Common myeloid progenitor, CD34-positive (primary cell): ENCODE results near the gene ANGPTL2.

Experiments used
- CTCF ChIA-PET: fragments of 350-600 bp; sonication (Branson Sonifier 250); formaldehyde crosslinking; loops from one replicate; lab custom pipeline; 2021; ENCODE audit warnings: antibody characterized with exemption; lab: Charles Lee
- POLR2A ChIA-PET: fragments of 350-600 bp; sonication (Branson Sonifier 250); formaldehyde crosslinking; loops from one replicate; lab custom pipeline; 2021; ENCODE audit warnings: antibody characterized with exemption; lab: Charles Lee
- DNase-seq, 3 donors: peaks; one replicate each; pipeline versions ENCODE4 v3.0.0 to v3.0.0-alpha.2; 2013
- H3K27ac ChIP-seq, 2 experiments: 1 replicate in 1 of 2; 2 replicates in 1 of 2; pipeline ENCODE4 v1.7.0; 2013; ENCODE audit warnings: inconsistent platforms in 2 of 2, low read length in 2 of 2, mild to moderate bottlenecking in 2 of 2, low read depth in 1 of 2, moderate library complexity in 1 of 2; ENCODE audit not compliant: severe bottlenecking in 2 of 2, insufficient read depth in 1 of 2, poor library complexity in 1 of 2
- H3K27me3 ChIP-seq, 5 experiments: replicated peaks in 2 of 5; 1 replicate in 3 of 5; 2 replicates in 2 of 5; pipeline versions ENCODE4 v1.6.1 to v1.7.0; 2013; ENCODE audit warnings: low read length in 4 of 5, mild to moderate bottlenecking in 2 of 5, moderate library complexity in 2 of 5, inconsistent platforms in 1 of 5; ENCODE audit not compliant: insufficient read depth in 5 of 5, control insufficient read depth in 4 of 5
- H3K36me3 ChIP-seq, 4 experiments: 1 replicate in 2 of 4; 2 replicates in 2 of 4; pipeline versions ENCODE4 v1.6.1 to v1.7.0; 2013; ENCODE audit warnings: low read length in 3 of 4, control low read depth in 1 of 4, mild to moderate bottlenecking in 1 of 4; ENCODE audit not compliant: control insufficient read depth in 4 of 4, insufficient read depth in 4 of 4
- H3K4me1 ChIP-seq, 4 experiments: 1 replicate in 3 of 4; 2 replicates in 1 of 4; pipeline versions ENCODE4 v1.6.1 to v1.7.1; 2013; ENCODE audit warnings: low read length in 3 of 4, mild to moderate bottlenecking in 3 of 4, control low read depth in 1 of 4, inconsistent platforms in 1 of 4, moderate library complexity in 1 of 4; ENCODE audit not compliant: control insufficient read depth in 4 of 4, insufficient read depth in 4 of 4; ENCODE audit errors: control extremely low read depth in 1 of 4
- H3K4me3 ChIP-seq, 7 experiments: 1 replicate in 4 of 7; 2 replicates in 3 of 7; pipeline versions ENCODE4 v1.5.1 to v1.7.0; 2013; ENCODE audit warnings: mild to moderate bottlenecking in 7 of 7, low read length in 6 of 7, moderate library complexity in 6 of 7, inconsistent platforms in 2 of 7, low read depth in 2 of 7, control low read depth in 1 of 7; ENCODE audit not compliant: insufficient read depth in 4 of 7, control insufficient read depth in 1 of 7; ENCODE audit errors: extremely low read depth in 1 of 7
- H3K9me3 ChIP-seq, 5 experiments: 1 replicate in 4 of 5; 2 replicates in 1 of 5; pipeline versions ENCODE4 v1.6.1 to v1.7.1; 2013; ENCODE audit warnings: low read length in 4 of 5, mild to moderate bottlenecking in 2 of 5, inconsistent platforms in 1 of 5, low read depth in 1 of 5, moderate library complexity in 1 of 5; ENCODE audit not compliant: control insufficient read depth in 4 of 5, insufficient read depth in 2 of 5; ENCODE audit errors: control extremely low read depth in 1 of 5
- WGBS: methylation state at CpG from one replicate; pipeline ENCODE4 v1.1.5; 2013; ENCODE audit not compliant: insufficient coverage; 5-methylcytosine and 5-hydroxymethylcytosine counted together

ANGPTL2 gene

GRCh38 chr9:127130661-127131538 is 8.5 kb upstream of the ANGPTL2 start:
- ChIA-PET POLR2A (no interaction called here), CTCF (no interaction called here)
- Histone ChIP-seq H3K4me3 (no peak overlapping the region), H3K4me1 (no peaks in the 10 kb centered on the region), H3K9me3 (no peaks in the 10 kb centered on the region), H3K27me3 (peaks cover 0 to 5% (median 3%) of the 10 kb centered on the region in 5 experiments), H3K36me3 (no peaks in the 10 kb centered on the region), H3K27ac (no peak overlapping the region)
- peak in 2 of 3 donors; percentile 30 to 39 for DNase-seq
- 92% methylated on average over 9 of the region's 10 CpGs for WGBS

GRCh38 chr9:127130235-127130634 is 7.8 kb upstream of the ANGPTL2 start:
- H3K4me1 ChIP-seq: no peaks in the 10 kb centered on the region
- DNase-seq: no peak
- 96% methylated on average over 2 of the region's 2 CpGs for WGBS
- H3K27me3 ChIP-seq: peaks cover 0 to 11% (median 6%) of the 10 kb centered on the region in 5 experiments
- no peak overlapping the region for H3K27ac ChIP-seq
- POLR2A ChIA-PET: no interaction called here
- CTCF ChIA-PET: no interaction called here
- no peaks in the 10 kb centered on the region for H3K36me3 ChIP-seq
- H3K4me3 ChIP-seq: no peak overlapping the region
- H3K9me3 ChIP-seq: no peaks in the 10 kb centered on the region

DNA sequence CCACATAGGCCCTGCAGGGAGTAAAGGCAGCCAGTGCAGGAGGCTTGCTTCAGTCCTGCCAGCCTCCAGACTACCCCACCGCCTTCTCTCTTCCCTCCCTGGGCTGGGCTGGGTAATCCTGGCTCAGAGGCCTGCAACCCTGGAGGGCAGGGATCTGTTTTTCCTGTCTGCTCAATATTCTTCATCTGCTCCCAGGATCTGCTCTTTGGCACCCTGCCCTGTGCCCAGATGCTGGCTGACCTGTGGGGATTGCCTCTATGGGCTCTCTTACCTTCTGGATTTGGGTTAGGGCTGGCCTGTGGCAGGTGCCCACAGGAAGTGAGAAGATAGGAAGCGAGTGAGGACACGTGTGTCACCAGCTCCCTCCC is 7.3 kb upstream of the ANGPTL2 start:
- Histone ChIP-seq H3K36me3 (no peaks in the 10 kb centered on the region), H3K27me3 (peaks cover 0 to 16% (median 10%) of the 10 kb centered on the region in 5 experiments), H3K4me3 (no peak overlapping the region), H3K27ac (no peak overlapping the region), H3K4me1 (no peaks in the 10 kb centered on the region), H3K9me3 (no peaks in the 10 kb centered on the region)
- POLR2A ChIA-PET: no interaction called here
- no peak for DNase-seq
- CTCF ChIA-PET: no interaction called here
- 100% methylated on average over 3 of the region's 3 CpGs for WGBS

GRCh38 chr9:127129073-127129717 is 6.8 kb upstream of the ANGPTL2 start:
- POLR2A ChIA-PET: no interaction called here
- Histone ChIP-seq H3K36me3 (no peaks in the 10 kb centered on the region), H3K9me3 (no peaks in the 10 kb centered on the region), H3K4me1 (no peaks in the 10 kb centered on the region), H3K27ac (no peak overlapping the region), H3K27me3 (peaks cover 0 to 20% (median 14%) of the 10 kb centered on the region in 5 experiments), H3K4me3 (no peak overlapping the region)
- CTCF ChIA-PET: interaction anchor here (2.0 kb wide), 1 partner anchor 10 kb away, joined by 7 read pairs; no protein-coding TSS in a partner anchor
- 97% methylated on average over 4 of the region's 5 CpGs for WGBS
- DNase-seq: no peak

DNA sequence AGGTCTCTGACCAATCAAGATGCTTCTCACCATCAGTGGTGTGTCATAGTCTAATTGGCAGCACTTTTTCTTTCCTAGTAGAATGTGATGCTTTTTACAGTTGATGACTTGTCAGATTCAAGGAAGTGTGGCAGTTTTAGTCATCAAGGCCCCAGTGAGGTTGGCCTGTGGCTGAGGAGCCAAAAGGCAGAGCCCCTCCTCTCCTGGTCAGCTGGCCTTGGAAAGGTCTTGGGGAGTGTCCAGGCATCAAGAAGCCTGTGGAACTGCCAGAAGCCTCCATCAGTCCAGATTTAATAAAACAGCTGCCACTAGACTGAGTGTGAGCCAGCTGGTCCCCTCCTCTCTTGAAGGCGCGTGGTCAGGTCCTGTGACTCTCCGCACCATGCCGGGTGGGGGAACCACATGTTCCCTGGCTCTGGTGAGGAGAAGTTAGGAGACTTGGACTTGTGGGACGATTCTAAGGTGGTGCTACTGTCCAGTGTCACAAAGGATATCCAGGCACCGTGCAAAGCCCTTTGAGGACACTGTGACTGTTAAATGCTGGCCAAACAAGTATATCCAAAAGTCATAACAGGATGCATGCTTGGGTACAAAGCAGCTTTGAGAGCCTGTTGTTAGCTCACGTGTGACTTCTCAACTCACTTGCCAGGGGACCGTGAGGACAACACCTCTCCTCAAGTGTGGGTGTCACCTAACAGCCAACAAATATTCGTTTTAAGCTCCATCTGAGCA is 6.1 kb upstream of the ANGPTL2 start:
- Histone ChIP-seq H3K4me1 (peaks cover 0 to under 1% (median under 1%) of the 10 kb centered on the region in 4 experiments), H3K9me3 (no peaks in the 10 kb centered on the region), H3K27ac (no peak overlapping the region), H3K36me3 (no peaks in the 10 kb centered on the region), H3K4me3 (no peak overlapping the region), H3K27me3 (peaks cover 0 to 26% (median 18%) of the 10 kb centered on the region in 5 experiments)
- DNase-seq: peak in 2 of 3 donors; percentile 6 to 12
- CTCF ChIA-PET: interaction anchor here (2.0 kb wide), 1 partner anchor 10 kb away, joined by 7 read pairs; no protein-coding TSS in a partner anchor
- 96% methylated on average over 5 of the region's 9 CpGs for WGBS
- POLR2A ChIA-PET: no interaction called here

- Histone ChIP-seq H3K36me3 (no peaks in the 10 kb centered on the region), H3K4me3 (no peak overlapping the region), H3K27ac (no peak overlapping the region), H3K9me3 (no peaks in the 10 kb centered on the region), H3K4me1 (peaks cover 0 to 16% (median 12%) of the 10 kb centered on the region in 4 experiments), H3K27me3 (peaks cover 0 to 42% (median 22%) of the 10 kb centered on the region in 5 experiments)
- no peak for DNase-seq
- ChIA-PET POLR2A (no interaction called here), CTCF (no interaction called here)
- WGBS: 100% methylated on average over 1 of the region's 1 CpG
These were observed 4.5 kb upstream of the ANGPTL2 start for GRCh38 chr9:127126971-127127370.
